Endodermal cell (in vitro differentiated cells): Measurements from ENCODE around the gene PRKCE. TPM values are rescaled to one million over a fixed set of nuclear protein-coding genes. Genes with fewer than 3 reads are reported as not detected.

Experiments used
- DNase-seq: peaks from one replicate; pipeline ENCODE4 v3.0.0-alpha.2; 2017
- H3K27ac ChIP-seq: 2 replicates; pipeline ENCODE4 v1.5.1; 2013; ENCODE audit warnings: mild to moderate bottlenecking, low read depth, low read length, moderate library complexity
- H3K27me3 ChIP-seq: 2 replicates; pipeline ENCODE4 v1.6.1; 2013; ENCODE audit warnings: mild to moderate bottlenecking, low read length, moderate library complexity; ENCODE audit not compliant: insufficient read depth, control insufficient read depth, poor library complexity, severe bottlenecking
- H3K36me3 ChIP-seq: 2 replicates; pipeline ENCODE4 v1.7.0; 2013; ENCODE audit warnings: mild to moderate bottlenecking, low read length, moderate library complexity; ENCODE audit not compliant: control insufficient read depth, insufficient read depth
- H3K4me1 ChIP-seq: one replicate; pipeline ENCODE4 v1.7.0; 2013; ENCODE audit warnings: low read length; ENCODE audit not compliant: control insufficient read depth, insufficient read depth
- H3K4me3 ChIP-seq: 2 replicates; pipeline ENCODE4 v1.5.1; 2013; ENCODE audit warnings: mild to moderate bottlenecking, low read length, moderate library complexity
- H3K9ac ChIP-seq: 2 replicates; pipeline ENCODE4 v1.6.1; 2013; ENCODE audit warnings: mild to moderate bottlenecking, low read length, moderate library complexity; ENCODE audit not compliant: poor library complexity, severe bottlenecking; ENCODE audit errors: extremely low read depth
- H3K9me3 ChIP-seq: 2 replicates; pipeline ENCODE4 v1.6.1; 2013; ENCODE audit warnings: mild to moderate bottlenecking, low read length, moderate library complexity; ENCODE audit not compliant: control insufficient read depth
- H3K27ac Mint-ChIP-seq: 2 replicates; pipeline ENCODE4 v1.8.0; 2020; ENCODE audit warnings: mixed read lengths
- H3K27me3 Mint-ChIP-seq: 2 replicates; pipeline ENCODE4 v1.8.0; 2021; ENCODE audit warnings: mild to moderate bottlenecking, mixed read lengths; ENCODE audit not compliant: insufficient read depth
- H3K36me3 Mint-ChIP-seq: 2 replicates; pipeline ENCODE4 v1.8.0; 2020; ENCODE audit warnings: low read depth, mixed read lengths
- H3K4me1 Mint-ChIP-seq: 2 replicates; pipeline ENCODE4 v1.8.0; 2020; ENCODE audit warnings: mixed read lengths
- H3K4me3 Mint-ChIP-seq: 2 replicates; pipeline ENCODE4 v1.8.0; 2020; ENCODE audit warnings: mild to moderate bottlenecking, moderate library complexity, mixed read lengths
- H3K9me3 Mint-ChIP-seq: 2 replicates; pipeline ENCODE4 v1.8.0; 2020; ENCODE audit warnings: mild to moderate bottlenecking, mixed read lengths
- CTCF ChIP-seq: fragments of 200-600 bp; sonication (generic); conservative IDR thresholded peaks from 2 replicates; pipeline ENCODE4 v1.5.0; 2021; ENCODE audit warnings: antibody characterized with exemption, mild to moderate bottlenecking
- WGBS, 2 experiments: methylation state at CpG; one replicate each; pipeline versions ENCODE4 v1.1.5 to v1.1.7; 2013; ENCODE audit warnings: missing lambda C conversion rate in 2 of 2, mixed read lengths in 1 of 2; ENCODE audit not compliant: insufficient coverage in 1 of 2, insufficient read length in 1 of 2; 5-methylcytosine and 5-hydroxymethylcytosine counted together
- total RNA-seq, 2 donors: library from RNA; stranded (reverse); fragmentation: NEBNext Ultra II Directional in 1 of 2; extraction: Animal tissue kit (Norgen Biotek cat#: 25700) in 1 of 2; gene quantifications; 2 replicates in 1 of 2; 3 replicates in 1 of 2; pipeline ENCODE4 v1.2.1, GENCODE V29; 2021

Gene PRKCE
- total RNA-seq, 2 donors from 2014 or later = 1.4 to 1.7 TPM

GRCh38 chr2:46127176-46127575 lies 475.7 kb downstream of the PRKCE start:
- WGBS, 2 experiments = 83 to 88% methylated on average over 1 to 3 of the region's 3 CpGs
- H3K27me3 Mint-ChIP-seq = peaks cover 40% of the 10 kb centered on the region
- no peak for TF ChIP-seq CTCF
- no peak overlapping the region for H3K4me3 ChIP-seq
- peaks cover 21% of the 10 kb centered on the region for H3K27me3 ChIP-seq
- no peaks in the 10 kb centered on the region for H3K9me3 ChIP-seq
- H3K36me3 ChIP-seq = no peaks in the 10 kb centered on the region
- H3K36me3 Mint-ChIP-seq = no peaks in the 10 kb centered on the region
- H3K4me1 ChIP-seq = no peaks in the 10 kb centered on the region
- no peaks in the 10 kb centered on the region for H3K9me3 Mint-ChIP-seq
- no peak overlapping the region for H3K4me3 Mint-ChIP-seq
- DNase-seq = no peak
- H3K4me1 Mint-ChIP-seq = peaks cover 7% of the 10 kb centered on the region
- H3K27ac Mint-ChIP-seq = no peak overlapping the region
- H3K9ac ChIP-seq = no peak overlapping the region
- no peak overlapping the region for H3K27ac ChIP-seq

GRCh38 chr2:46130511-46130910 lies 479.0 kb downstream of the PRKCE start:
- no peak for DNase-seq
- WGBS, 2 experiments = 58 to 78% methylated on average over 2 to 4 of the region's 4 CpGs
- Histone ChIP-seq H3K4me1 (no peaks in the 10 kb centered on the region), H3K27me3 (peaks cover 21% of the 10 kb centered on the region), H3K9me3 (no peaks in the 10 kb centered on the region), H3K4me3 (no peak overlapping the region), H3K9ac (no peak overlapping the region), H3K36me3 (no peaks in the 10 kb centered on the region), H3K27ac (no peak overlapping the region)
- H3K9me3 Mint-ChIP-seq = no peaks in the 10 kb centered on the region
- no peaks in the 10 kb centered on the region for H3K36me3 Mint-ChIP-seq
- no peak overlapping the region for H3K4me3 Mint-ChIP-seq
- peaks cover 20% of the 10 kb centered on the region for H3K4me1 Mint-ChIP-seq
- H3K27me3 Mint-ChIP-seq = peaks cover 50% of the 10 kb centered on the region
- no peak for TF ChIP-seq CTCF
- no peak overlapping the region for H3K27ac Mint-ChIP-seq

DNA sequence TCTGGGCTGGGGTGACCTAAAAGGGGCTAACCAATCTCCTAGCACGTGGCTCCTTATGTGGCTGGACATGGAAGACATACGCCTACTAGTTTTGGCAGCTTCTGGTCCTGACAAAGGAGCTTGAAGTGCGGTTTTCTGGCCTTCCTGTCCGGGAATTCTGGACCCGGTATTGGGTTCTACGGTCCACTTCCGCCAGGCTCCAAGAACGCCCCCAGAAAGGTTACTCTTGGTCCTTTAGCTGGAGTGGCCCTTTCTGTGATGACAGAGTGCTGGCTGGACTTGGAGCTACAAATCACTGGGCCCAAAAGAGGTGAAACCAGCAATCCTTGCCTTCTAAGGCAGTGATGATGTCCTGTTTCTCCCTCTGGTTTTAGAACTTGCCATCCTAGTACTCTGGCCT lies 481.5 kb downstream of the PRKCE start:
- Histone ChIP-seq H3K4me3 (no peak overlapping the region), H3K36me3 (no peaks in the 10 kb centered on the region), H3K27ac (no peak overlapping the region), H3K4me1 (peaks cover 9% of the 10 kb centered on the region), H3K9ac (no peak overlapping the region), H3K9me3 (no peaks in the 10 kb centered on the region), H3K27me3 (peaks cover 17% of the 10 kb centered on the region)
- Mint-ChIP-seq H3K27me3 (peaks cover 45% of the 10 kb centered on the region), H3K4me3 (no peak overlapping the region), H3K9me3 (no peaks in the 10 kb centered on the region), H3K4me1 (peaks cover 32% of the 10 kb centered on the region), H3K27ac (no peak overlapping the region), H3K36me3 (no peaks in the 10 kb centered on the region)
- DNase-seq = no peak
- WGBS, 2 experiments = 87 to 99% methylated on average over 7 to 8 of the region's 8 CpGs
- no peak for TF ChIP-seq CTCF
